Keratinocyte (primary cell): ENCODE data around the gene ZNF107.

ENCODE experiments used
- EZH2 ChIP-seq: IDR thresholded peaks from one replicate; pipeline ENCODE4 v1.6.1; 2012; ENCODE audit warnings: inconsistent platforms, mild to moderate bottlenecking, low read length, moderate library complexity
- TF ChIP-seq, protein P1 (sequence below), 3 experiments: IDR thresholded peaks in 1 of 3; conservative IDR thresholded peaks in 1 of 3; optimal IDR thresholded peaks in 1 of 3; 2 replicates in 2 of 3; 3 replicates in 1 of 3; pipeline versions ENCODE3 to v1.5.1; 2011; ENCODE audit warnings: low read length in 3 of 3, mild to moderate bottlenecking in 3 of 3, moderate library complexity in 2 of 3, control low read depth in 1 of 3, inconsistent platforms in 1 of 3; ENCODE audit not compliant: insufficient read depth in 2 of 3; ENCODE audit errors: extremely low read depth in 1 of 3

DNA sequence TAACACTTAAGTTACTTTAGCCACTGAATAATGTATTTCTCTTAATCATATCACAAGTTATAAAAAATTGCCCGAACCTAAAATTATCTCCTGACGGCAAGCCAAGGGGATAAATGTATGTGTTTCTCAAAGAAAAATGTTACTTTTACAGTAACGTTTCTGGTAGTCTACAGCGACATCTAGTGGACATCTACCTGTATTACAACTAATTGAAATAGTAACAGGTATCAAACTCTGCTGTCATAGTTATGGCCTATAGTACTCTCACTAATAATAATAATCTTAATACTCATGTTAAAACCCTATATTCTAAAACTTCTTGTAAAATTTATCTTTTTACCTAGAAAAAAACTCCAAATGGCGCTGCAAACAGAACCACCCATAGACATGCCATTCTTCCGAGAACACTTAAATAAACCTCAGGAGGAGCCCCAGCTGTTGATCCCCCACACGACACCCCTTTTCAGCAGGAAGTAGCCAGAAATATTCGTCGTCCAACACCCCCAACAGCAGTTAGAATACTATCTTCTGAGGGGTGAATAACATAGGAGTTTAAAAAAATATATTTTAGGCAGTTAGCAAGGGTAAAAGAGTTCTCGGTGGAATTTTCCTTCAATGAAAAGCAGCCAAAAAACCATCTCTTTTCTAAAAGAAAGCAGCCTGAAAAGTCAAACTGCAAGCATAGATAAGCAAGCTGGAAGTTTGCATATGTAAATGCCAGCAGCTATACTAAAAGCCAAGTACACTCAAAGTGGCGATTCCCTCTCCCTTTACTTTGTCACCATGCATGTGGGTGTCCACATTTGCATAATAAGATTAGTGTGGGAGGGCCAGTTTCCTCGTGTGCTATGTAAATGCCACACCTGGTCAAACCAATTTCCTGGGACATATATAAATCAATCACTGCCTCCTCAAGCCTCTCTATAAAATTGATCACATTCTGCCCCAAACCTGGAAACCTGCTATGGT is 40.5 kb upstream of the ZNF107 start:
- TF ChIP-seq, protein P1, sequence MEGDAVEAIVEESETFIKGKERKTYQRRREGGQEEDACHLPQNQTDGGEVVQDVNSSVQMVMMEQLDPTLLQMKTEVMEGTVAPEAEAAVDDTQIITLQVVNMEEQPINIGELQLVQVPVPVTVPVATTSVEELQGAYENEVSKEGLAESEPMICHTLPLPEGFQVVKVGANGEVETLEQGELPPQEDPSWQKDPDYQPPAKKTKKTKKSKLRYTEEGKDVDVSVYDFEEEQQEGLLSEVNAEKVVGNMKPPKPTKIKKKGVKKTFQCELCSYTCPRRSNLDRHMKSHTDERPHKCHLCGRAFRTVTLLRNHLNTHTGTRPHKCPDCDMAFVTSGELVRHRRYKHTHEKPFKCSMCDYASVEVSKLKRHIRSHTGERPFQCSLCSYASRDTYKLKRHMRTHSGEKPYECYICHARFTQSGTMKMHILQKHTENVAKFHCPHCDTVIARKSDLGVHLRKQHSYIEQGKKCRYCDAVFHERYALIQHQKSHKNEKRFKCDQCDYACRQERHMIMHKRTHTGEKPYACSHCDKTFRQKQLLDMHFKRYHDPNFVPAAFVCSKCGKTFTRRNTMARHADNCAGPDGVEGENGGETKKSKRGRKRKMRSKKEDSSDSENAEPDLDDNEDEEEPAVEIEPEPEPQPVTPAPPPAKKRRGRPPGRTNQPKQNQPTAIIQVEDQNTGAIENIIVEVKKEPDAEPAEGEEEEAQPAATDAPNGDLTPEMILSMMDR (optimal IDR thresholded peaks at IDR 0.05 in 1 of 3, IDR thresholded peaks at IDR 0.05 in 1 of 3, conservative IDR thresholded peaks at IDR 0.05 in 1 of 3; ENCODE audit: extremely low read depth in 1 of 3, insufficient read depth in 2 of 3, low read length in 3 of 3) = peak in 1 of 3 experiments; percentile 33
- TF ChIP-seq EZH2 = no peak
